ENCODE results near the gene OR2C3.

- TF ChIP-seq EZH2 (IDR thresholded peaks at IDR 0.05; ENCODE audit: borderline replicate concordance) (no peak), EZH2phosphoT487 (IDR thresholded peaks at IDR 0.05; ENCODE audit: low read depth, severe bottlenecking, unreplicated experiment) (no peak)
- TF ChIP-seq, protein P1, sequence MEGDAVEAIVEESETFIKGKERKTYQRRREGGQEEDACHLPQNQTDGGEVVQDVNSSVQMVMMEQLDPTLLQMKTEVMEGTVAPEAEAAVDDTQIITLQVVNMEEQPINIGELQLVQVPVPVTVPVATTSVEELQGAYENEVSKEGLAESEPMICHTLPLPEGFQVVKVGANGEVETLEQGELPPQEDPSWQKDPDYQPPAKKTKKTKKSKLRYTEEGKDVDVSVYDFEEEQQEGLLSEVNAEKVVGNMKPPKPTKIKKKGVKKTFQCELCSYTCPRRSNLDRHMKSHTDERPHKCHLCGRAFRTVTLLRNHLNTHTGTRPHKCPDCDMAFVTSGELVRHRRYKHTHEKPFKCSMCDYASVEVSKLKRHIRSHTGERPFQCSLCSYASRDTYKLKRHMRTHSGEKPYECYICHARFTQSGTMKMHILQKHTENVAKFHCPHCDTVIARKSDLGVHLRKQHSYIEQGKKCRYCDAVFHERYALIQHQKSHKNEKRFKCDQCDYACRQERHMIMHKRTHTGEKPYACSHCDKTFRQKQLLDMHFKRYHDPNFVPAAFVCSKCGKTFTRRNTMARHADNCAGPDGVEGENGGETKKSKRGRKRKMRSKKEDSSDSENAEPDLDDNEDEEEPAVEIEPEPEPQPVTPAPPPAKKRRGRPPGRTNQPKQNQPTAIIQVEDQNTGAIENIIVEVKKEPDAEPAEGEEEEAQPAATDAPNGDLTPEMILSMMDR (IDR thresholded peaks at IDR 0.05; ENCODE audit: poor library complexity) = no peak
These were observed 53.5 kb downstream of the OR2C3 start for GRCh38 chr1:247482747-247483146.
